ENCODE measurements around the gene PRKCH.

DNA sequence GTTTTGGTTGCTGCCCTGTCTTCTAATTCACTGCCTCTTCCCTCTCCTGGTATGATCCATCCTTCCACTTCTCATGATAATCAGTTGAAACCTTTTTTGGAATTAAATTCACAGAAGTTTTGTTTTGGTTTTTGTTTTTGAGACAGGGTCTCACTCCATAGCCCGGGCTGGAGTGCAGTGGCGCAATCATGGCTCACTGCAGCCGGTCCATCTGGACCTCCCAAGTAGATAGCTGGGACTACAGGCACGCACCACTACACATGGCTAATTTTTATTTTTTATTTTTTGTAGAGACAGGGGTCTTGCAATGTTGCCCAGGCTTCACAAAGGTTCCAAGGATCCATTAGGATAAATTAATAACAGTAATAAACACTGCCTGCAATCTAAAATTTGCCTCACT, 164.3 kb downstream of the PRKCH start:
- TF ChIP-seq RAD21 (conservative IDR thresholded peaks at IDR 0.05 in 1 of 2, IDR thresholded peaks at IDR 0.05 in 1 of 2) (no peak), CTCF (IDR thresholded peaks at IDR 0.05) (no peak), JUNB (IDR thresholded peaks at IDR 0.05) (no peak), MAX (IDR thresholded peaks at IDR 0.05) (no peak), BHLHE40 (IDR thresholded peaks at IDR 0.05; ENCODE audit: low read depth, low read length) (no peak)

Data from A549 (cell line).